Measurements from ENCODE around the gene C1orf35. TPM values are rescaled to one million over a fixed set of nuclear protein-coding genes. Genes with fewer than 3 reads are reported as not detected.

C1orf35 gene
- total and polyA plus RNA-seq, 2 experiments from 2014 or later: 14.0 to 67.6 TPM

DNA sequence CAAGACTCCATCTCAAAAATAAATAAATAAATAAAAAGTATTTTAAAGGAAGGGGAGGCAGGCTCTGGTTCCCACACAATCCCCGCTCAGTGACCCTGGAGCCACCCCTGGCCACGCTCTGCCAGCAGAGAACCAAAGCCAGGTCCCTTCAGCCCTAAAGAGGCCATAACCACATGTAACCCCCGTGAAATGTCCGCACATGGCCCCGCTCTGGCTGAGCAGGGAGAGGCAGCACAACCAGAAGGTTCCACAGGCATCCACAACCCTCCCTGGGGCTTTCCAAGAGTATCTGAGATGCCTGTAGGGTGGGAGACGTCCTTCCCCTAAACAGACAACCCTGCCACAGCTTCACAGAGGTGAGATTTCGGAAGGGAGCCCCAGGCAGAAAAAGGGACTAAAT is 22.0 kb downstream of the C1orf35 start (continued):
- TF ChIP-seq REST (IDR thresholded peaks at IDR 0.05; ENCODE audit: unreplicated experiment) (no peak), ETS1 (IDR thresholded peaks at IDR 0.05) (no peak), EZH2 (IDR thresholded peaks at IDR 0.05; ENCODE audit: low read depth, unreplicated experiment) (no peak)
- TF ChIP-seq, protein P1, sequence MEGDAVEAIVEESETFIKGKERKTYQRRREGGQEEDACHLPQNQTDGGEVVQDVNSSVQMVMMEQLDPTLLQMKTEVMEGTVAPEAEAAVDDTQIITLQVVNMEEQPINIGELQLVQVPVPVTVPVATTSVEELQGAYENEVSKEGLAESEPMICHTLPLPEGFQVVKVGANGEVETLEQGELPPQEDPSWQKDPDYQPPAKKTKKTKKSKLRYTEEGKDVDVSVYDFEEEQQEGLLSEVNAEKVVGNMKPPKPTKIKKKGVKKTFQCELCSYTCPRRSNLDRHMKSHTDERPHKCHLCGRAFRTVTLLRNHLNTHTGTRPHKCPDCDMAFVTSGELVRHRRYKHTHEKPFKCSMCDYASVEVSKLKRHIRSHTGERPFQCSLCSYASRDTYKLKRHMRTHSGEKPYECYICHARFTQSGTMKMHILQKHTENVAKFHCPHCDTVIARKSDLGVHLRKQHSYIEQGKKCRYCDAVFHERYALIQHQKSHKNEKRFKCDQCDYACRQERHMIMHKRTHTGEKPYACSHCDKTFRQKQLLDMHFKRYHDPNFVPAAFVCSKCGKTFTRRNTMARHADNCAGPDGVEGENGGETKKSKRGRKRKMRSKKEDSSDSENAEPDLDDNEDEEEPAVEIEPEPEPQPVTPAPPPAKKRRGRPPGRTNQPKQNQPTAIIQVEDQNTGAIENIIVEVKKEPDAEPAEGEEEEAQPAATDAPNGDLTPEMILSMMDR (conservative IDR thresholded peaks at IDR 0.05; ENCODE audit: low read depth in 2 of 2): no peak

- DNase-seq (ENCODE audit: low spot score): no peak
- Histone ChIP-seq H3K4me3 (no peak overlapping the region), H3K4me1 (ENCODE audit: insufficient read depth) (peaks cover 21% of the 10 kb centered on the region), H3K4me2 (no peak overlapping the region), H3F3A (replicated peaks; ENCODE audit: low read depth) (no peaks in the 10 kb centered on the region), H3K79me2 (replicated peaks; ENCODE audit: insufficient read depth) (peaks cover 19% of the 10 kb centered on the region), H4K20me1 (replicated peaks; ENCODE audit: insufficient read depth) (peaks cover 15% of the 10 kb centered on the region), H3K9me2 (ENCODE audit: insufficient read depth) (no peaks in the 10 kb centered on the region), H3K27me3 (ENCODE audit: insufficient read depth) (peaks cover 71% of the 10 kb centered on the region), H2AFZ (no peak overlapping the region), H3K27ac (ENCODE audit: low read depth) (no peak overlapping the region), H3K36me3 (ENCODE audit: insufficient read depth) (no peaks in the 10 kb centered on the region)
- Mint-ChIP-seq H3K27me3 (ENCODE audit: insufficient read depth, low read depth, poor library complexity) (peaks cover 55% of the 10 kb centered on the region), H3K4me1 (peaks cover 21% of the 10 kb centered on the region), H3K4me3 (no peak overlapping the region; the same call in 2 of the 3 replicates), H3K27ac (no peak overlapping the region), H3K36me3 (ENCODE audit: low read depth) (peaks cover 9% of the 10 kb centered on the region; the same call in 1 of the 3 replicates), H3K9me3 (no peaks in the 10 kb centered on the region)
- TF ChIP-seq CREB1 (CRISPR knock-in tag; IDR thresholded peaks at IDR 0.05; ENCODE audit: low read depth): no peak
- no peak for TF ChIP-seq ZNF331 (CRISPR knock-in tag; IDR thresholded peaks at IDR 0.05; ENCODE audit: low read depth)
- TF ChIP-seq NANOG (IDR thresholded peaks at IDR 0.05; ENCODE audit: borderline replicate concordance): no peak
- no peak for TF ChIP-seq ZNF114 (CRISPR knock-in tag; IDR thresholded peaks at IDR 0.05)
- TF ChIP-seq JUNB (IDR thresholded peaks at IDR 0.05; ENCODE audit: unreplicated experiment): no peak
- TF ChIP-seq STAT1 (IDR thresholded peaks at IDR 0.05; ENCODE audit: unreplicated experiment): no peak
- ATAC-seq: no peak
Observed at GRCh38 chr1:228079601-228080263, 23.4 kb downstream of the C1orf35 start.
